ENCODE data around the gene PARP3.

Gene PARP3

DNA sequence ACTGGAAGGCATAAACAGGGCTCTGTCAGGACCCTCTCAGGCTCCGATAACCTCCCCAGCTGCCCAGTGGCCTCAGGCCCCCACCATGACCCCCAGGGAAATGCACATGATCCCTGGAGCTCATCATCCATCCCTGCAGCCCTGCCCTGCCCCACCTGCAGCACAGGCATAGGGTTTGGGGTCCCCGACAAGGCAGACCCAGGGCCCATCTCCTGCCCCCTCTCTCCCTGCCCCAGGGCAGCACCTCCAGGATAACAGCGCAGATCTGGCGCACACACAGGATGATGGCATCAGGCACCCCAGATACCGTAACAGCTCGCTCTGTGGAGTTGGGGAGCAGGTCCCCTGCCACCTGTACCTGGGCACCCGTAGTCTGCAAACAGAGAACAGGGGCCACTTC lies 17.5 kb downstream of the PARP3 start:
- Histone ChIP-seq H3K36me3 (ENCODE audit: insufficient read depth, low read length) (no peaks in the 10 kb centered on the region), H3K9ac (ENCODE audit: insufficient read length) (no peak overlapping the region), H3K4me3 (no peak overlapping the region), H3K9me3 (ENCODE audit: low read depth, low read length) (no peaks in the 10 kb centered on the region), H3K27ac (no peak overlapping the region)
- no peak for TF ChIP-seq FOXP2 (optimal IDR thresholded peaks at IDR 0.05; ENCODE audit: control extremely low read depth, extremely low read length, insufficient read depth)
- no peak for TF ChIP-seq EZH2 (IDR thresholded peaks at IDR 0.05)
- no peak for TF ChIP-seq POLR2AphosphoS5 (IDR thresholded peaks at IDR 0.05; ENCODE audit: borderline replicate concordance, low read depth, low read length)
- no peak for DNase-seq (ENCODE audit: low read depth, low spot score)

DNA sequence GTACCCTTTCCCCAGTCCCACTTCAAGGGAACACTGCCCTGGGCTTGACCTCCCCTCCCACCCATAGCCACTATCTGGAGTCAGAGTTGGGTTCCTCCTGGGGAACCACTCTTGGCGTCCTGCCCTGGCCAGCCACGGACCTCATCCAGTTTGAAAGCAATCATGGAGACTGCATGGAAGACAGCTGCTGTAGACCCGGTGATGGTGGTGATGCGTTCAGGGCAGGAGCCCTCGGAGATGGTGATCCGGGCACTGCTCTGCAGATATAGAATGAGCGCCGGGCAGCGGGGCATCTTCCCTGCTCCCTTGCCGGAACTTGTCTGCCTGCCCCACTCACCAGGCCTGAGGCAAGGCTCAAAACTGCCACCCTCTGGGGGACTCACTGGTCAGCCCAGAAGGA lies 18.2 kb downstream of the PARP3 start:
- no peak overlapping the region for H3K9ac ChIP-seq (ENCODE audit: insufficient read length)
- no peak overlapping the region for H3K4me3 ChIP-seq
- H3K36me3 ChIP-seq (ENCODE audit: insufficient read depth, low read length): no peaks in the 10 kb centered on the region
- TF ChIP-seq EZH2 (IDR thresholded peaks at IDR 0.05) (no peak), FOXP2 (optimal IDR thresholded peaks at IDR 0.05; ENCODE audit: control extremely low read depth, extremely low read length, insufficient read depth) (no peak), POLR2AphosphoS5 (IDR thresholded peaks at IDR 0.05; ENCODE audit: borderline replicate concordance, low read depth, low read length) (no peak)
- no peaks in the 10 kb centered on the region for H3K9me3 ChIP-seq (ENCODE audit: low read depth, low read length)
- DNase-seq (ENCODE audit: low read depth, low spot score): no peak
- no peak overlapping the region for H3K27ac ChIP-seq

DNA sequence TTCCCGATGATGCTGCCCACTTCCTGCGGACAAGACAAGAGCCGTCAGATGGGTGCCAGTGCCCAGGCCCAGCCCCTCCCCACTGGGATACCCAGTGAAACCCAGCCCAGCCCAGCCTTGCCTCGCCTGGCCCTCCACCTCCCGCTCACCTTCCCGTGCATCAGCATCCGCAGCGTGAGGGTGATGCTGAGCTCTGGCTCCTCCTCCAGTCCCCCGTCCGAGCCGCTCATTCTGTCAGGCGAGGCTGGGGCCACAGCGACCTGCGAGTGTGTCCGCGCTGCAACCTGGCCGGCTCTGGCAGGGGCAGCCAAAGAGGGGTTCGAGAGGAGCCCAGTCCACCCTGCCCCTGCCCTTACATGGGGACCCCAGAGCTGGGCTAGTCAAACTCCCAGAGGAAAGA lies 18.8 kb downstream of the PARP3 start:
- DNase-seq (ENCODE audit: low read depth, low spot score): no peak
- Histone ChIP-seq H3K27ac (no peak overlapping the region), H3K9me3 (ENCODE audit: low read depth, low read length) (no peaks in the 10 kb centered on the region), H3K4me3 (no peak overlapping the region), H3K36me3 (ENCODE audit: insufficient read depth, low read length) (no peaks in the 10 kb centered on the region), H3K9ac (ENCODE audit: insufficient read length) (no peak overlapping the region)
- no peak for TF ChIP-seq EZH2 (IDR thresholded peaks at IDR 0.05)
- no peak for TF ChIP-seq POLR2AphosphoS5 (IDR thresholded peaks at IDR 0.05; ENCODE audit: borderline replicate concordance, low read depth, low read length)
- TF ChIP-seq FOXP2 (optimal IDR thresholded peaks at IDR 0.05; ENCODE audit: control extremely low read depth, extremely low read length, insufficient read depth): no peak

DNA sequence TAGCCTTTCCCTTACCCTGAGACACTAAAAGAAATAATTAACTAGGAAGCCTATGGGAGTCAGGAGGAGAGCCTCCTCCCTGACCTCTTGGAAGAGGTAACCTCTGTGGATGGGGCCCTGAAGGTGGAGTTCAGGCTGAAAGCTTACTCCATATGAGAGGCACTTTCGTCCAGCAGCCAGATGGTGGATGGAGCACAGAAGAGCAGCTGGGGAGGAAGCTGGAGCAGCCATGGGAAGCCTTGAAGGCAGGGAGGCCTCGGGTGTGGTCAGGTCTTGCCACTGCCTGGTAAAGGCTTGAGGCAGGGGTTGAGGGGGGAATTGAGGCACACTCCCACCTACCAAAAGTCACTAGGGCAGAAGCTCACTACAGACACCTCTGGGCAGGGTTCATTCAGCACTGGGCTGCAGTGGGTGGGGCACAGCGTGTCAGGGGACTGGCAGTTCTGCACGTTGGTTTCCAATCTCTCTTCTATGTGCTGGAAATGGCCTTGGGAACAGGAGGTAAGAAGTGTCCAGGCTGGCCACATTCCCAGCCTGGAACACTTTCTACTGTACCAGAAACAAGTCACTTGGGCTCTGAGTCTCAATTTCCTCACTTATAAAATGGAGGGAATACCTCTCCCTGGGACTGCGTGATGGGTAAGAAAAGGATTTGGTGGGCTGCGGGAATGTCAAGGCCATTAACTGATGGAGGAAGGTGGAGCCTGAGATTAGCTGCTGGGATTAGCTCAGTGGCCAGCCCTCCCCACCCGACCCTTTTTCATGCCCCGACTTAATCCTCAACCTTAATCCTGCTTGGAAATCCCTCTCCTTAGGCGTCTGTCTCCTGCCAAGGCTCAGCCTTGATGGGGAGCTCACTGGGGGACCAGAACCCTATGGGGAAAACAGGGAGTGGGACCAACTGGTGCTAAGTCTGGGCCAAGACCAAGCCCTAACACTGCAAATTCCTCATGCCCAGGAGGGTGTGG lies 19.7 kb downstream of the PARP3 start:
- Histone ChIP-seq H3K9me3 (ENCODE audit: low read depth, low read length) (no peaks in the 10 kb centered on the region), H3K27ac (no peak overlapping the region), H3K4me3 (no peak overlapping the region), H3K9ac (ENCODE audit: insufficient read length) (no peak overlapping the region), H3K36me3 (ENCODE audit: insufficient read depth, low read length) (no peaks in the 10 kb centered on the region)
- TF ChIP-seq POLR2AphosphoS5 (IDR thresholded peaks at IDR 0.05; ENCODE audit: borderline replicate concordance, low read depth, low read length) (no peak), FOXP2 (optimal IDR thresholded peaks at IDR 0.05; ENCODE audit: control extremely low read depth, extremely low read length, insufficient read depth) (no peak), EZH2 (IDR thresholded peaks at IDR 0.05) (no peak)
- no peak for DNase-seq (ENCODE audit: low read depth, low spot score)

DNA sequence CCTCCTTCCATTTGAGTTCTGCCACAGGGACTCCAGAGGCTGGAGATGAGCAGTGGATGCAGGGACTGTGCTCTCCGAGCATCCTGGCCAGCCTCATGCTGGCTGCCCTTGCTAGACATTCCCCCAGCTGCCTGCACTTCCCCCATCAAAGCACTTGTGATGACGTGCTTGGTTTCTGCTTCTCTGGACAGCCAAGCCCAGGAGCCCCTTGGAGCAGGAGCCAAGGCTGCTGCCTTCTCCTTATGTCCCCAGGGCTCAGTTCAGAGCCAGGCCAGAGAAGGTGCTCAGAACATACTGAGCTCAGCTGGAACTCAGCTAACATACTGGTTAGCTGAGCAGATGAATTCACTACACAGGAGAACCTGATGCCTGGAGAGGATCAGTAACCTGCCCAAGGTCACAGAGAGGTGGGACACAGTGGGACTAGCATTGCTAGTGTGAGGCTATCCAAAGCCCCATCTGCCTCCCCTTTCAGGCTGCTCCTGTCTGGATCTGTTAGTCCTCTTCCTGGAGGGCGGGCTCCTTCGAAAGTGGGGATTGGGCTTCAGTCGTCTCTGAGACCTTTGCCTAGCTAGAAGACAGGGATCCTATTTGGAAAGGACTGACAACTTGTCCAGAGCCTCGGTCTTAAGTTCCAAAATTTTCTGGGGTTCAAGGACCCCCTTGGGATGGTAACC lies 20.8 kb downstream of the PARP3 start:
- Histone ChIP-seq H3K36me3 (ENCODE audit: insufficient read depth, low read length) (no peaks in the 10 kb centered on the region), H3K9me3 (ENCODE audit: low read depth, low read length) (no peaks in the 10 kb centered on the region), H3K9ac (ENCODE audit: insufficient read length) (no peak overlapping the region), H3K27ac (no peak overlapping the region), H3K4me3 (no peak overlapping the region)
- no peak for DNase-seq (ENCODE audit: low read depth, low spot score)
- TF ChIP-seq POLR2AphosphoS5 (IDR thresholded peaks at IDR 0.05; ENCODE audit: borderline replicate concordance, low read depth, low read length) (no peak), EZH2 (IDR thresholded peaks at IDR 0.05) (no peak), FOXP2 (optimal IDR thresholded peaks at IDR 0.05; ENCODE audit: control extremely low read depth, extremely low read length, insufficient read depth) (no peak)

DNA sequence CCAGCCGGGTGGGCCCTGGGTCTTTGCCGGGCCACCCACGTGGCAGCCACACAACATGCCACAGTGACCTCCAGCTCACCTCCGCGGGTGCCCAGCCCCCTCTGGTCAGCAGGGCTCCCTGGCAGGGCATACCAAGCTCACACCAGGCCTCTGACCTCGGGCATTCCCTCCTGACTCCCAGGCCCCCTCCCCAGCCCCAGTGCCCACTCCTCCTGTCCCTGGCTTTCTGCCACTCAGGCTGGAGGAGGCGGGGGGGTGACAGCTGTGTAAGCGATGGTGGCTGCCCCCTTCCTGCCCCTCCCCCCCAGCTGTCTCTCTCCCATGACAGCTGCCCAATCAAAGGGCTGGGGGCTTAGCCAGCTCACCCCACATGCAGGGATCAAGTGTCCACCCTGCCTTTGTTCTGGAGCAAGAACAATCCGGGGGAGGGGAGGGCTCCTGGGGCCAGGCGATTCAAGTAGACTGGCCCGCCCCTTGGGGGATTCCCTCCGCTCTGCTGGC lies 21.8 kb downstream of the PARP3 start:
- DNase-seq (ENCODE audit: low read depth, low spot score): no peak
- no peak overlapping the region for H3K27ac ChIP-seq
- H3K36me3 ChIP-seq (ENCODE audit: insufficient read depth, low read length): no peaks in the 10 kb centered on the region
- no peak overlapping the region for H3K9ac ChIP-seq (ENCODE audit: insufficient read length)
- TF ChIP-seq EZH2 (IDR thresholded peaks at IDR 0.05) (no peak), POLR2AphosphoS5 (IDR thresholded peaks at IDR 0.05; ENCODE audit: borderline replicate concordance, low read depth, low read length) (no peak), FOXP2 (optimal IDR thresholded peaks at IDR 0.05; ENCODE audit: control extremely low read depth, extremely low read length, insufficient read depth) (no peak)
- no peaks in the 10 kb centered on the region for H3K9me3 ChIP-seq (ENCODE audit: low read depth, low read length)
- no peak overlapping the region for H3K4me3 ChIP-seq

DNA sequence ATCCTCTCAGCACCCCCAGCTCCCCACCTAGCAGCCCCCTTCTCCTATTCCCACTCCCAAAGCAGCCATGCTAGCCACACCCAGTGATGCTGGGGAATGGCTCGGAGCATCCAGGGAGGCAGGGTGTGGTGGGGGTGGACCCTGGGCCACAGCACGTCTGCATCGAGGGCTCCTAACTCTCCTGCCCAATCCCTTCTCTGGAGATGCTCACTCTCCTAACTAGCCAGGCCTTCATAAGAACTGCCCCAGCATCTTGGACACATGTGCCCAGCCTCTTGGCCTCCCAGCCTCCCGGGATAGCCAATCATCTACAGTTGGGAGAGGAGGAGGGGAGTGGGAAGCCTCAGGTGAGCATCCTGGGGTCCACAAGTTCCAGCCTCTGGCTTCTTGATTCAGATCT lies 22.4 kb downstream of the PARP3 start:
- DNase-seq (ENCODE audit: low read depth, low spot score): no peak
- Histone ChIP-seq H3K9ac (ENCODE audit: insufficient read length) (no peak overlapping the region), H3K4me3 (no peak overlapping the region), H3K9me3 (ENCODE audit: low read depth, low read length) (no peaks in the 10 kb centered on the region), H3K36me3 (ENCODE audit: insufficient read depth, low read length) (no peaks in the 10 kb centered on the region), H3K27ac (no peak overlapping the region)
- TF ChIP-seq POLR2AphosphoS5 (IDR thresholded peaks at IDR 0.05; ENCODE audit: borderline replicate concordance, low read depth, low read length) (no peak), FOXP2 (optimal IDR thresholded peaks at IDR 0.05; ENCODE audit: control extremely low read depth, extremely low read length, insufficient read depth) (no peak), EZH2 (IDR thresholded peaks at IDR 0.05) (no peak)

DNA sequence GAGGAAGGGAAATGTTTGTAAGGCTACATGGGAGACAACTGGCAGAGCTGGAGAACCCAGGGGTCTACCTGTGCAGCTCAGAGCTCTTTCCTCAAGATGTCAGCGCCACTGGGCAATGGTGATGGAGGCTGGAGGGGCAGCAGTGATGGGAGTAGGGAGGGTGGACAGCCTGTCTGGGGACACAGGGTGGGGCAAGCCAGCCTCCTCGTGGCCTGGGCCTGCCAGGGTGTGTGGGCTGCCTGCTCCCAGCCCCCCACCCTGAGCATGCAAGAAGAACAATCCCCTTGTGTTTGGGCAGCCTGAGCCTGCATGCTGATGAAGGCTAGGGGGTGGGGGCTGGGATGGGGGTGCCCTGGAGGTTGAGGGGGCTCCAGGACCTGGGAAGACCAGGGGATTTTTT lies 23.9 kb downstream of the PARP3 start:
- Histone ChIP-seq H3K9me3 (ENCODE audit: low read depth, low read length) (no peaks in the 10 kb centered on the region), H3K9ac (ENCODE audit: insufficient read length) (no peak overlapping the region), H3K27ac (no peak overlapping the region), H3K4me3 (no peak overlapping the region), H3K36me3 (ENCODE audit: insufficient read depth, low read length) (no peaks in the 10 kb centered on the region)
- DNase-seq (ENCODE audit: low read depth, low spot score): no peak
- no peak for TF ChIP-seq POLR2AphosphoS5 (IDR thresholded peaks at IDR 0.05; ENCODE audit: borderline replicate concordance, low read depth, low read length)
- no peak for TF ChIP-seq EZH2 (IDR thresholded peaks at IDR 0.05)
- TF ChIP-seq FOXP2 (optimal IDR thresholded peaks at IDR 0.05; ENCODE audit: control extremely low read depth, extremely low read length, insufficient read depth): no peak

Data from SK-N-MC (cell line).